ENCODE results near the gene ULK4.

DNA sequence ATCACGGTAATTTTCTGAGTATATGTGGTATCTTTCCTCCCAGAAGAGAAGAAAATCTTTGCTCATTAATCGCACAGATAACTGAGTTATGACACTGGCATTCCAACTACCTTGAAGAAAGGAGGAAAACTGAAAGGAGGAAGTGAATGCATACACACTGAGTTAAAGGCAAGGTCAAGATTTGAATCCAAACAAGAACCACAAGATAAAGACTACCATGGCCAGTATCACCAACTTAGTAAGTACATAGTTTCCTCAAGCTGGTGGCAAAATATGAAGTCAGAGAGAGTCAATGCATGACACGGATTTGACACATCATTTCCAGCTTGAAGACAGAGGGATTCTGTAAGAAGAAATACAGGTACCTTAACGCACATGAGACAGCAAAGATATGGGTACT lies 287.5 kb downstream of the ULK4 start:
- TF ChIP-seq, protein P1, sequence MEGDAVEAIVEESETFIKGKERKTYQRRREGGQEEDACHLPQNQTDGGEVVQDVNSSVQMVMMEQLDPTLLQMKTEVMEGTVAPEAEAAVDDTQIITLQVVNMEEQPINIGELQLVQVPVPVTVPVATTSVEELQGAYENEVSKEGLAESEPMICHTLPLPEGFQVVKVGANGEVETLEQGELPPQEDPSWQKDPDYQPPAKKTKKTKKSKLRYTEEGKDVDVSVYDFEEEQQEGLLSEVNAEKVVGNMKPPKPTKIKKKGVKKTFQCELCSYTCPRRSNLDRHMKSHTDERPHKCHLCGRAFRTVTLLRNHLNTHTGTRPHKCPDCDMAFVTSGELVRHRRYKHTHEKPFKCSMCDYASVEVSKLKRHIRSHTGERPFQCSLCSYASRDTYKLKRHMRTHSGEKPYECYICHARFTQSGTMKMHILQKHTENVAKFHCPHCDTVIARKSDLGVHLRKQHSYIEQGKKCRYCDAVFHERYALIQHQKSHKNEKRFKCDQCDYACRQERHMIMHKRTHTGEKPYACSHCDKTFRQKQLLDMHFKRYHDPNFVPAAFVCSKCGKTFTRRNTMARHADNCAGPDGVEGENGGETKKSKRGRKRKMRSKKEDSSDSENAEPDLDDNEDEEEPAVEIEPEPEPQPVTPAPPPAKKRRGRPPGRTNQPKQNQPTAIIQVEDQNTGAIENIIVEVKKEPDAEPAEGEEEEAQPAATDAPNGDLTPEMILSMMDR (conservative IDR thresholded peaks at IDR 0.05; ENCODE audit: low read length): no peak
- TF ChIP-seq EZH2phosphoT487 (IDR thresholded peaks at IDR 0.05; ENCODE audit: borderline replicate concordance): no peak
